Measurements from ENCODE around the gene TMEM163. TPM values are rescaled to one million over a fixed set of nuclear protein-coding genes. Genes with fewer than 3 reads are reported as not detected.
"Not testable (repeated sequence)": the region's sequence is repeated elsewhere in the genome, so short reads cannot be mapped to it uniquely, and the experiment has no call there.

The TMEM163 gene
- total and polyA plus RNA-seq, 4 donors: 13.7 to 77.7 (median 53.6) TPM

- no peak overlapping the region for H3K27ac ChIP-seq (ENCODE audit: low read depth, low read length)
These were observed 124.4 kb downstream of the TMEM163 start for GRCh38 chr2:134594399-134594798.

GRCh38 chr2:134593519-134593918 is 125.3 kb downstream of the TMEM163 start:
- Histone ChIP-seq H3K27me3 (ENCODE audit: control insufficient read depth, insufficient read depth, low read length) (no peaks in the 10 kb centered on the region), H3K9me3 (ENCODE audit: control insufficient read depth, insufficient read depth, low read length) (peaks cover 9% of the 10 kb centered on the region), H3K36me3 (ENCODE audit: control insufficient read depth, insufficient read depth, low read length) (no peaks in the 10 kb centered on the region), H3K27ac (ENCODE audit: low read depth, low read length) (no peak overlapping the region), H3K4me1 (ENCODE audit: control insufficient read depth, insufficient read depth, low read length) (peaks cover 5% of the 10 kb centered on the region), H3K4me3 (ENCODE audit: low read depth, low read length) (no peak overlapping the region)
- DNase-seq (ENCODE audit: low read depth in 4 of 6, low spot score in 6 of 6): peak in 1 of 6 donors; percentile 21
- 75% methylated on average over 8 of the region's 8 CpGs for WGBS (ENCODE audit: insufficient coverage)

More at GRCh38 chr2:134594399-134594798, 124.4 kb downstream of the TMEM163 start:
- no peaks in the 10 kb centered on the region for H3K36me3 ChIP-seq (ENCODE audit: control insufficient read depth, insufficient read depth, low read length)
- H3K4me1 ChIP-seq (ENCODE audit: control insufficient read depth, insufficient read depth, low read length): peaks cover 5% of the 10 kb centered on the region
- H3K27me3 ChIP-seq (ENCODE audit: control insufficient read depth, insufficient read depth, low read length): no peaks in the 10 kb centered on the region
- peaks cover 9% of the 10 kb centered on the region for H3K9me3 ChIP-seq (ENCODE audit: control insufficient read depth, insufficient read depth, low read length)
- no peak overlapping the region for H3K4me3 ChIP-seq (ENCODE audit: low read depth, low read length)
- peak in 2 of 6 donors; percentile 45 to 87 for DNase-seq (ENCODE audit: low read depth in 4 of 6, low spot score in 6 of 6)
- 39% methylated on average over 6 of the region's 6 CpGs for WGBS (ENCODE audit: insufficient coverage)

- H3K36me3 ChIP-seq (ENCODE audit: control insufficient read depth, insufficient read depth, low read length): no peaks in the 10 kb centered on the region
- DNase-seq (ENCODE audit: low read depth in 4 of 6, low spot score in 6 of 6): no peak
- H3K27ac ChIP-seq (ENCODE audit: low read depth, low read length): no peak overlapping the region
- H3K4me1 ChIP-seq (ENCODE audit: control insufficient read depth, insufficient read depth, low read length): peaks cover 5% of the 10 kb centered on the region
- no peaks in the 10 kb centered on the region for H3K27me3 ChIP-seq (ENCODE audit: control insufficient read depth, insufficient read depth, low read length)
- H3K4me3 ChIP-seq (ENCODE audit: low read depth, low read length): no peak overlapping the region
- no CpG with 5 or more reads among the region's 1 CpG for WGBS (ENCODE audit: insufficient coverage)
- peaks cover 9% of the 10 kb centered on the region for H3K9me3 ChIP-seq (ENCODE audit: control insufficient read depth, insufficient read depth, low read length)
These were observed 126.4 kb downstream of the TMEM163 start for GRCh38 chr2:134592377-134592776.

- no peak overlapping the region for H3K27ac ChIP-seq (ENCODE audit: low read depth, low read length)
- H3K27me3 ChIP-seq (ENCODE audit: control insufficient read depth, insufficient read depth, low read length): no peaks in the 10 kb centered on the region
These were observed 127.3 kb downstream of the TMEM163 start for GRCh38 chr2:134591526-134591925.

GRCh38 chr2:134590679-134591078 is 128.1 kb downstream of the TMEM163 start:
- WGBS (ENCODE audit: insufficient coverage): 100% methylated on average over 1 of the region's 1 CpG

More at GRCh38 chr2:134591526-134591925, 127.3 kb downstream of the TMEM163 start:
- peaks cover 5% of the 10 kb centered on the region for H3K4me1 ChIP-seq (ENCODE audit: control insufficient read depth, insufficient read depth, low read length)
- H3K9me3 ChIP-seq (ENCODE audit: control insufficient read depth, insufficient read depth, low read length): peaks cover 9% of the 10 kb centered on the region
- H3K36me3 ChIP-seq (ENCODE audit: control insufficient read depth, insufficient read depth, low read length): no peaks in the 10 kb centered on the region
- WGBS (ENCODE audit: insufficient coverage): 63% methylated on average over 1 of the region's 1 CpG
- H3K4me3 ChIP-seq (ENCODE audit: low read depth, low read length): no peak overlapping the region
- DNase-seq (ENCODE audit: low read depth in 4 of 6, low spot score in 6 of 6): no peak

GRCh38 chr2:134589171-134590083 is 129.4 kb downstream of the TMEM163 start:
- not testable (repeated sequence) for DNase-seq (ENCODE audit: low read depth in 4 of 6, low spot score in 6 of 6); H3K4me3 ChIP-seq (ENCODE audit: low read depth, low read length); H3K9me3 ChIP-seq (ENCODE audit: control insufficient read depth, insufficient read depth, low read length); H3K4me1 ChIP-seq (ENCODE audit: control insufficient read depth, insufficient read depth, low read length); H3K27me3 ChIP-seq (ENCODE audit: control insufficient read depth, insufficient read depth, low read length); H3K36me3 ChIP-seq (ENCODE audit: control insufficient read depth, insufficient read depth, low read length); H3K27ac ChIP-seq (ENCODE audit: low read depth, low read length)
- 100% methylated on average over 1 of the region's 4 CpGs for WGBS (ENCODE audit: insufficient coverage)

More at GRCh38 chr2:134590679-134591078, 128.1 kb downstream of the TMEM163 start:
- Histone ChIP-seq H3K9me3 (ENCODE audit: control insufficient read depth, insufficient read depth, low read length) (peaks cover 9% of the 10 kb centered on the region), H3K4me1 (ENCODE audit: control insufficient read depth, insufficient read depth, low read length) (peaks cover 5% of the 10 kb centered on the region), H3K27me3 (ENCODE audit: control insufficient read depth, insufficient read depth, low read length) (no peaks in the 10 kb centered on the region), H3K27ac (ENCODE audit: low read depth, low read length) (no peak overlapping the region), H3K36me3 (ENCODE audit: control insufficient read depth, insufficient read depth, low read length) (no peaks in the 10 kb centered on the region), H3K4me3 (ENCODE audit: low read depth, low read length) (no peak overlapping the region)
- DNase-seq (ENCODE audit: low read depth in 4 of 6, low spot score in 6 of 6): no peak

GRCh38 chr2:134588556-134588955 is 130.2 kb downstream of the TMEM163 start:
- Histone ChIP-seq H3K4me1 (ENCODE audit: control insufficient read depth, insufficient read depth, low read length) (peaks cover 5% of the 10 kb centered on the region), H3K27me3 (ENCODE audit: control insufficient read depth, insufficient read depth, low read length) (no peaks in the 10 kb centered on the region), H3K4me3 (ENCODE audit: low read depth, low read length) (no peak overlapping the region), H3K9me3 (ENCODE audit: control insufficient read depth, insufficient read depth, low read length) (peaks cover 9% of the 10 kb centered on the region), H3K36me3 (ENCODE audit: control insufficient read depth, insufficient read depth, low read length) (no peaks in the 10 kb centered on the region), H3K27ac (ENCODE audit: low read depth, low read length) (no peak overlapping the region)
- 95% methylated on average over 2 of the region's 2 CpGs for WGBS (ENCODE audit: insufficient coverage)
- DNase-seq (ENCODE audit: low read depth in 4 of 6, low spot score in 6 of 6): no peak

- Histone ChIP-seq H3K9me3 (ENCODE audit: control insufficient read depth, insufficient read depth, low read length) (peaks cover 9% of the 10 kb centered on the region), H3K4me1 (ENCODE audit: control insufficient read depth, insufficient read depth, low read length) (no peaks in the 10 kb centered on the region), H3K27ac (ENCODE audit: low read depth, low read length) (no peak overlapping the region), H3K4me3 (ENCODE audit: low read depth, low read length) (no peak overlapping the region), H3K36me3 (ENCODE audit: control insufficient read depth, insufficient read depth, low read length) (no peaks in the 10 kb centered on the region), H3K27me3 (ENCODE audit: control insufficient read depth, insufficient read depth, low read length) (no peaks in the 10 kb centered on the region)
- WGBS (ENCODE audit: insufficient coverage): 94% methylated on average over 4 of the region's 8 CpGs
- no peak for DNase-seq (ENCODE audit: low read depth in 4 of 6, low spot score in 6 of 6)
These were observed 132.4 kb downstream of the TMEM163 start for GRCh38 chr2:134586326-134586965.

- Histone ChIP-seq H3K27me3 (ENCODE audit: control insufficient read depth, insufficient read depth, low read length) (no peaks in the 10 kb centered on the region), H3K9me3 (ENCODE audit: control insufficient read depth, insufficient read depth, low read length) (no peaks in the 10 kb centered on the region), H3K27ac (ENCODE audit: low read depth, low read length) (no peak overlapping the region), H3K4me1 (ENCODE audit: control insufficient read depth, insufficient read depth, low read length) (peaks cover 5% of the 10 kb centered on the region), H3K4me3 (ENCODE audit: low read depth, low read length) (no peak overlapping the region), H3K36me3 (ENCODE audit: control insufficient read depth, insufficient read depth, low read length) (no peaks in the 10 kb centered on the region)
- peak in 1 of 6 donors; percentile 24 for DNase-seq (ENCODE audit: low read depth in 4 of 6, low spot score in 6 of 6)
- WGBS (ENCODE audit: insufficient coverage): 69% methylated on average over 2 of the region's 2 CpGs
These were observed 134.7 kb downstream of the TMEM163 start for GRCh38 chr2:134583997-134584520.
